ENCODE data around the gene SERPINA9.

Gene SERPINA9

DNA sequence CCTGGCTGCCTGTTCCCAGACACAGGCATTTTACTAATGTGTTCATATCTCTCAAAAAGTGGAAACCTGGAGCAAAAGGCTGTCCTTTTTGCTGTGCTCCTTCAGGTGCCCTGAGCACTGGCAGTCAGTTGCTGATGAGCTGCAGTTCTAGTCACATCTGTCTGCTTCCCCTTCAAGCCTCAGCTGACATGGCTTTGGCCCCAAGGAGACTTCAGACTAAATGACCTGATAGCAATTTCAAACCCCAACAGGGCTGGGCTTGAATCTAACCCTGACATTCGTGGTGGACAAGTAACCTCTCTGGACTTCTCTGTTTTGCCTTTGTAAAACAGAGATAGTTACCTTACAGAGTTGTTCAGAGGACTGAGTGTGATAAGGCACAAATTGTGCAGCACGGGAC is 5.7 kb downstream of the SERPINA9 start:
- Histone ChIP-seq H3K9ac (ENCODE audit: low read length) (0 out of 2 replicates have a peak overlapping the region, but pooled peaks have one; percentile 3), H3K9me3 (ENCODE audit: insufficient read depth, low read length) (no peaks in the 10 kb centered on the region), H3K36me3 (ENCODE audit: low read length) (0 out of 2 replicates have a peak, but pooled peaks cover 16% of the 10 kb centered on the region), H3K4me3 (ENCODE audit: insufficient read depth, low read length, poor library complexity, severe bottlenecking) (no peak overlapping the region), H3K27ac (ENCODE audit: low read depth, low read length) (peak overlapping the region; percentile 99), H3K27me3 (ENCODE audit: low read length) (no peaks in the 10 kb centered on the region), H3K79me2 (ENCODE audit: insufficient read depth, low read length) (peaks cover 44% of the 10 kb centered on the region), H3K4me2 (ENCODE audit: low read depth, low read length, poor library complexity, severe bottlenecking) (peak overlapping the region; percentile 59), H3F3A (ENCODE audit: insufficient read depth) (peaks cover 21% of the 10 kb centered on the region; the same call in 1 of the 2 replicates), H3K9me2 (replicated peaks; ENCODE audit: insufficient read depth, low read length) (no peaks in the 10 kb centered on the region), H2AFZ (ENCODE audit: low read depth, low read length, severe bottlenecking) (no peak overlapping the region), H4K20me1 (ENCODE audit: low read depth, low read length) (no peaks in the 10 kb centered on the region)
- no peak for TF ChIP-seq EZH2phosphoT487 (conservative IDR thresholded peaks at IDR 0.05; ENCODE audit: low read length)
- TF ChIP-seq, protein P1, sequence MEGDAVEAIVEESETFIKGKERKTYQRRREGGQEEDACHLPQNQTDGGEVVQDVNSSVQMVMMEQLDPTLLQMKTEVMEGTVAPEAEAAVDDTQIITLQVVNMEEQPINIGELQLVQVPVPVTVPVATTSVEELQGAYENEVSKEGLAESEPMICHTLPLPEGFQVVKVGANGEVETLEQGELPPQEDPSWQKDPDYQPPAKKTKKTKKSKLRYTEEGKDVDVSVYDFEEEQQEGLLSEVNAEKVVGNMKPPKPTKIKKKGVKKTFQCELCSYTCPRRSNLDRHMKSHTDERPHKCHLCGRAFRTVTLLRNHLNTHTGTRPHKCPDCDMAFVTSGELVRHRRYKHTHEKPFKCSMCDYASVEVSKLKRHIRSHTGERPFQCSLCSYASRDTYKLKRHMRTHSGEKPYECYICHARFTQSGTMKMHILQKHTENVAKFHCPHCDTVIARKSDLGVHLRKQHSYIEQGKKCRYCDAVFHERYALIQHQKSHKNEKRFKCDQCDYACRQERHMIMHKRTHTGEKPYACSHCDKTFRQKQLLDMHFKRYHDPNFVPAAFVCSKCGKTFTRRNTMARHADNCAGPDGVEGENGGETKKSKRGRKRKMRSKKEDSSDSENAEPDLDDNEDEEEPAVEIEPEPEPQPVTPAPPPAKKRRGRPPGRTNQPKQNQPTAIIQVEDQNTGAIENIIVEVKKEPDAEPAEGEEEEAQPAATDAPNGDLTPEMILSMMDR (IDR thresholded peaks at IDR 0.05; ENCODE audit: insufficient read depth, low read length, poor library complexity, severe bottlenecking) = no peak

DNA sequence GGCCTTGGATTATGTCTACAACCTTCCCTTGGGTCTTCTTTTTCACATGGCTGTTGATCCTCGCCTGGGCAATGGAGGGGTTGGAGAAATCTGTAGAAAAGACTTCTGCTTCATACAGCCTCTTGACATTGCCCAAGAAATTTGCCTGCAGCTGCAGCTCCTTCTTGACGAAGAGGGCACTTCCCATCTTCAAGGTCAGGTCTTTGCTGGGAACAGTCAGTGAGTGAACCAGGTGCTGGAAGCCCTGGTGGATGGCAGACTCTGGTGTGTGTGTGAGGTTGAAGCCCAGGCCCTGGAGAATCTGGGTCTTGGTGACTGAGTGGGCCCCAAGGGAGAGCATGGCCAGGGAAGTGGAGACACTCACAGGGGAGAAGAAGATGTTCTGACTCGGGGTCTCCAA is 6.7 kb downstream of the SERPINA9 start:
- Histone ChIP-seq H3K27me3 (ENCODE audit: low read length) (no peaks in the 10 kb centered on the region), H3K4me2 (ENCODE audit: low read depth, low read length, poor library complexity, severe bottlenecking) (peak overlapping the region; percentile 2), H3K4me3 (ENCODE audit: insufficient read depth, low read length, poor library complexity, severe bottlenecking) (no peak overlapping the region), H3K9me2 (replicated peaks; ENCODE audit: insufficient read depth, low read length) (no peaks in the 10 kb centered on the region), H3K9ac (ENCODE audit: low read length) (no peak overlapping the region), H3K36me3 (ENCODE audit: low read length) (0 out of 2 replicates have a peak, but pooled peaks cover 25% of the 10 kb centered on the region), H2AFZ (ENCODE audit: low read depth, low read length, severe bottlenecking) (no peak overlapping the region), H3K27ac (ENCODE audit: low read depth, low read length) (no peak overlapping the region), H3K9me3 (ENCODE audit: insufficient read depth, low read length) (no peaks in the 10 kb centered on the region), H4K20me1 (ENCODE audit: low read depth, low read length) (no peaks in the 10 kb centered on the region), H3F3A (ENCODE audit: insufficient read depth) (peaks cover 26% of the 10 kb centered on the region; the same call in 1 of the 2 replicates), H3K79me2 (ENCODE audit: insufficient read depth, low read length) (peaks cover 33% of the 10 kb centered on the region)
- no peak for TF ChIP-seq EZH2phosphoT487 (conservative IDR thresholded peaks at IDR 0.05; ENCODE audit: low read length)
- TF ChIP-seq, protein P1 (IDR thresholded peaks at IDR 0.05; ENCODE audit: insufficient read depth, low read length, poor library complexity, severe bottlenecking) = no peak

DNA sequence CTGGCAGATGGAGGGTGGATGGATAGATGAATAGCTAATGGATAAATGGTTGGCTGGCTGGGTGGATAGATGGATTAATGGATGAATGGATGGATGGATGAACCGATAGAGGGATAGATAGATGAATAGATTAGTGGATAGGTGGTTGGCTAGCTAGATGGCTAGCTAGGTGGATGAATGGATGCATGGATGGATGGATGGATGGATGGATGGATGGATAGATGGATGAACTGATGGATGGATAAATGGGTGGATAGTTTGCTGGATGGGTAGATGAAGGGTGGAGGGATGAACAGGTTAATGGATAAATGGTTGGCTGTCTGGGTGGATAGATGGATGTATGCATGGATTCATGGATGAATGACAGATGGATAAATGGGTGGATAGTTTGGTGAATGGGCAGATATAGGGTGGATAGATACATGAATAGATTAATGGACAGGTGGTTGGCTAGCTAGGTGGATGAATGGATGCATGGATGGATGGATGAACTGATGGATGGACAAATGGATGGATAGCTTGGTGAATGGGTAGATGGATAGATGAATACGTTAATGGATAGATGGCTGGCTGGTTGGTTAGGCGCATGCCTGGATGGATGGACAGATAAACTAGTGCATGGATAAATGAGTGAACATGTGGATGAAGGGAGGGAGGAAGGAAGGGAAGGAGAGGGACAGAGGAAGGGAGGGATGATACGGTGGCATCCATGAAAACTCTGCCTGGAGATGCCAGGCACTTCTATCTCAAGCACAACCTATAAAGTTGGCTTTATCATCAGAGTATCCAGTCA is 8.1 kb downstream of the SERPINA9 start:
- peaks cover 19% of the 10 kb centered on the region; the same call in 1 of the 2 replicates for H3F3A ChIP-seq (ENCODE audit: insufficient read depth)
- peaks cover 29% of the 10 kb centered on the region; the same call in 1 of the 2 replicates for H3K36me3 ChIP-seq (ENCODE audit: low read length)
- H2AFZ ChIP-seq (ENCODE audit: low read depth, low read length, severe bottlenecking) = no peak overlapping the region
- H3K4me2 ChIP-seq (ENCODE audit: low read depth, low read length, poor library complexity, severe bottlenecking) = no peak overlapping the region
- H3K4me3 ChIP-seq (ENCODE audit: insufficient read depth, low read length, poor library complexity, severe bottlenecking) = no peak overlapping the region
- H3K27me3 ChIP-seq (ENCODE audit: low read length) = no peaks in the 10 kb centered on the region
- no peak overlapping the region for H3K27ac ChIP-seq (ENCODE audit: low read depth, low read length)
- no peaks in the 10 kb centered on the region for H4K20me1 ChIP-seq (ENCODE audit: low read depth, low read length)
- no peaks in the 10 kb centered on the region for H3K9me3 ChIP-seq (ENCODE audit: insufficient read depth, low read length)
- no peak for TF ChIP-seq EZH2phosphoT487 (conservative IDR thresholded peaks at IDR 0.05; ENCODE audit: low read length)
- TF ChIP-seq, protein P1 (IDR thresholded peaks at IDR 0.05; ENCODE audit: insufficient read depth, low read length, poor library complexity, severe bottlenecking) = no peak
- no peaks in the 10 kb centered on the region for H3K9me2 ChIP-seq (replicated peaks; ENCODE audit: insufficient read depth, low read length)
- peaks cover 24% of the 10 kb centered on the region for H3K79me2 ChIP-seq (ENCODE audit: insufficient read depth, low read length)
- H3K9ac ChIP-seq (ENCODE audit: low read length) = no peak overlapping the region

All from SU-DHL-6 (cell line).